OCI-LY3 (cell line): ENCODE data around the gene LPAR3.

ENCODE experiments used
- H2AFZ ChIP-seq: fragments of 200-600, 300-600 bp; shearing (Covaris generic); 2 replicates; pipeline ENCODE4 v1.6.0; 2014; ENCODE audit warnings: antibody characterized with exemption, low read depth, low read length
- H3K27ac ChIP-seq: fragments of 200-600, 300-600 bp; sonication (generic); 2 replicates; pipeline ENCODE4 v1.5.1; 2014; ENCODE audit warnings: mild to moderate bottlenecking, low read length, moderate library complexity, mixed read lengths
- H3K27me3 ChIP-seq: fragments of 200-600, 300-600 bp; sonication (generic); 2 replicates; pipeline ENCODE4 v1.6.1; 2014; ENCODE audit warnings: low read depth, low read length, mixed read lengths
- H3K36me3 ChIP-seq: fragments of 200-600, 300-600 bp; sonication (generic); replicated peaks from 2 replicates; pipeline ENCODE3; 2014; ENCODE audit warnings: low read depth, low read length, mixed read lengths
- H3K4me1 ChIP-seq: fragments of 300-600, 200-600 bp; sonication (generic); 2 replicates; pipeline ENCODE4 v1.6.1; 2014; ENCODE audit warnings: low read length, mixed read lengths
- H3K4me2 ChIP-seq: fragments of 200-600, 300-600 bp; sonication (generic); 2 replicates; pipeline ENCODE4 v1.6.1; 2014; ENCODE audit warnings: low read length, mixed read lengths
- H3K4me3 ChIP-seq: fragments of 300-600, 200-600 bp; sonication (generic); 2 replicates; pipeline ENCODE4 v1.5.1; 2014; ENCODE audit warnings: antibody characterized with exemption, mild to moderate bottlenecking, low read length, moderate library complexity
- H3K79me2 ChIP-seq: fragments of 300-600, 200-600 bp; shearing (Covaris generic); 2 replicates; pipeline ENCODE4 v1.6.1; 2014; ENCODE audit warnings: mild to moderate bottlenecking, low read length, mixed read lengths
- H3K9ac ChIP-seq: fragments of 300-600, 200-600 bp; shearing (Covaris generic); 2 replicates; pipeline ENCODE4 v1.6.0; 2014; ENCODE audit warnings: mild to moderate bottlenecking, low read length, moderate library complexity
- H3K9me3 ChIP-seq: fragments of 200-600, 300-600 bp; shearing (Covaris generic); 2 replicates; pipeline ENCODE4 v1.6.1; 2014; ENCODE audit warnings: low read length, mixed read lengths; ENCODE audit not compliant: insufficient read depth
- H4K20me1 ChIP-seq: fragments of 200-600, 300-600 bp; sonication (generic); 2 replicates; pipeline ENCODE4 v1.6.1; 2016; ENCODE audit warnings: low read length, mixed read lengths; ENCODE audit not compliant: insufficient read depth
- CTCF ChIP-seq: fragments of 200-600, 300-600 bp; sonication (generic); IDR thresholded peaks from 2 replicates; pipeline ENCODE4 v1.5.1; 2014; ENCODE audit warnings: antibody characterized with exemption, low read length, low read depth
- EZH2phosphoT487 ChIP-seq: fragments of 200-600 bp; shearing (Covaris generic); IDR thresholded peaks from 2 replicates; pipeline ENCODE4 v1.6.1; 2018; ENCODE audit warnings: antibody characterized with exemption, mixed run types, low read depth

The LPAR3 gene

GRCh38 chr1:84803604-84804003 lies 89.4 kb downstream of the LPAR3 start:
- H3K27me3 ChIP-seq: no peaks in the 10 kb centered on the region
- no peak overlapping the region for H3K4me2 ChIP-seq
- H3K9me3 ChIP-seq: no peaks in the 10 kb centered on the region
- H3K4me1 ChIP-seq: no peaks in the 10 kb centered on the region
- no peak overlapping the region for H3K4me3 ChIP-seq
- H3K79me2 ChIP-seq: no peaks in the 10 kb centered on the region
- no peaks in the 10 kb centered on the region for H4K20me1 ChIP-seq
- TF ChIP-seq EZH2phosphoT487 (no peak), CTCF (no peak)
- H3K9ac ChIP-seq: no peak overlapping the region
- H3K27ac ChIP-seq: no peak overlapping the region
- no peak overlapping the region for H2AFZ ChIP-seq
- no peaks in the 10 kb centered on the region for H3K36me3 ChIP-seq

GRCh38 chr1:84802567-84803232 lies 90.3 kb downstream of the LPAR3 start:
- Histone ChIP-seq H2AFZ (no peak overlapping the region), H3K9ac (no peak overlapping the region), H4K20me1 (no peaks in the 10 kb centered on the region), H3K79me2 (no peaks in the 10 kb centered on the region), H3K27me3 (no peaks in the 10 kb centered on the region), H3K9me3 (no peaks in the 10 kb centered on the region), H3K4me2 (no peak overlapping the region), H3K4me1 (no peaks in the 10 kb centered on the region), H3K36me3 (no peaks in the 10 kb centered on the region), H3K4me3 (no peak overlapping the region), H3K27ac (no peak overlapping the region)
- TF ChIP-seq EZH2phosphoT487: no peak
- TF ChIP-seq CTCF: no peak

GRCh38 chr1:84800090-84801073 lies 92.6 kb downstream of the LPAR3 start:
- no peak overlapping the region for H2AFZ ChIP-seq
- no peaks in the 10 kb centered on the region for H3K36me3 ChIP-seq
- H3K4me3 ChIP-seq: no peak overlapping the region
- H3K79me2 ChIP-seq: no peaks in the 10 kb centered on the region
- H3K27ac ChIP-seq: no peak overlapping the region
- H3K9ac ChIP-seq: no peak overlapping the region
- no peaks in the 10 kb centered on the region for H3K27me3 ChIP-seq
- H4K20me1 ChIP-seq: no peaks in the 10 kb centered on the region
- H3K4me2 ChIP-seq: no peak overlapping the region
- TF ChIP-seq CTCF (no peak), EZH2phosphoT487 (no peak)
- no peaks in the 10 kb centered on the region for H3K4me1 ChIP-seq
- H3K9me3 ChIP-seq: no peaks in the 10 kb centered on the region

- no peaks in the 10 kb centered on the region for H4K20me1 ChIP-seq
Observed at GRCh38 chr1:84797603-84798002, 95.4 kb downstream of the LPAR3 start.

More at GRCh38 chr1:84797603-84798002, 95.4 kb downstream of the LPAR3 start:
- TF ChIP-seq CTCF: no peak
- no peak for TF ChIP-seq EZH2phosphoT487
- Histone ChIP-seq H3K4me3 (no peak overlapping the region), H3K27ac (no peak overlapping the region), H3K4me1 (no peaks in the 10 kb centered on the region), H3K9ac (no peak overlapping the region), H3K79me2 (no peaks in the 10 kb centered on the region), H3K4me2 (no peak overlapping the region), H3K9me3 (no peaks in the 10 kb centered on the region), H3K36me3 (no peaks in the 10 kb centered on the region), H3K27me3 (no peaks in the 10 kb centered on the region), H2AFZ (no peak overlapping the region)
